ENCODE data around the gene MPP2. TPM values are rescaled to one million over a fixed set of nuclear protein-coding genes. Genes with fewer than 3 reads are reported as not detected.

MPP2 gene
- polyA plus RNA-seq, 1 of the 3 experiments (the other 2 are of a cell fraction), result 8.3 TPM

DNA sequence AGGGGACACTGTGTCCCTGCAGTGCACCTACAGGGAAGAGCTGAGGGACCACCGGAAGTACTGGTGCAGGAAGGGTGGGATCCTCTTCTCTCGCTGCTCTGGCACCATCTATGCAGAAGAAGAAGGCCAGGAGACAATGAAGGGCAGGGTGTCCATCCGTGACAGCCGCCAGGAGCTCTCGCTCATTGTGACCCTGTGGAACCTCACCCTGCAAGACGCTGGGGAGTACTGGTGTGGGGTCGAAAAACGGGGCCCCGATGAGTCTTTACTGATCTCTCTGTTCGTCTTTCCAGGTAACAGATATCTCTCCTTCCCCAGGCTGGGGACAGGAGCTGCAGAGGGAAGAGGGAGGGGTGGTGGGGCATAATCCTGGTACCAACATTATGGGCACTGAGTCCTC is 58.7 kb downstream of the MPP2 start:
- ChIA-PET CTCF (interaction anchor here (0.5 to 1.4 kb wide), 4 partner anchors 9 to 83 kb away, joined by 3 to 5 read pairs (median 3); no protein-coding TSS in a partner anchor), POLR2A (interaction anchor here (0.6 kb wide), 1 partner anchor 150 kb away, joined by 3 read pairs; no protein-coding TSS in a partner anchor)
- WGBS (ENCODE audit: low lambda C conversion rate), result 85% methylated on average over 8 of the region's 10 CpGs
- no peaks in the 10 kb centered on the region for H3K4me1 ChIP-seq (ENCODE audit: control insufficient read depth in 1 of 2, insufficient read depth in 2 of 2, low read depth in 1 of 2, low read length in 1 of 2)
- no peaks in the 10 kb centered on the region for H4K20me1 ChIP-seq (ENCODE audit: insufficient read depth)
- no peaks in the 10 kb centered on the region for H3F3A ChIP-seq (replicated peaks; ENCODE audit: insufficient read depth)
- H3K9me3 ChIP-seq, result no peaks in the 10 kb centered on the region
- no peaks in the 10 kb centered on the region for H3K9me2 ChIP-seq
- H3K9ac ChIP-seq, result no peak overlapping the region
- H3K4me3 ChIP-seq (ENCODE audit: low read depth in 2 of 2, low read length in 1 of 2), result no peak overlapping the region
- H3K27me3 ChIP-seq (ENCODE audit: insufficient read depth), result peaks cover 10% of the 10 kb centered on the region; the same call in 1 of the 2 replicates
- H3K36me3 ChIP-seq (replicated peaks in 1 of 2; ENCODE audit: control insufficient read depth in 1 of 2, insufficient read depth in 2 of 2, low read length in 1 of 2), result no peaks in the 10 kb centered on the region
- TF ChIP-seq GABPA (IDR thresholded peaks at IDR 0.05; ENCODE audit: low read depth), result no peak
- no peak for TF ChIP-seq ZBTB33 (IDR thresholded peaks at IDR 0.05; ENCODE audit: borderline replicate concordance, low read depth)
- no peak for TF ChIP-seq MXI1 (IDR thresholded peaks at IDR 0.05; ENCODE audit: low read depth, low read length)
- no peak for TF ChIP-seq SMC3 (IDR thresholded peaks at IDR 0.05; ENCODE audit: low read depth, low read length)
- TF ChIP-seq USF1 (IDR thresholded peaks at IDR 0.05; ENCODE audit: borderline replicate concordance, low read depth), result no peak
- TF ChIP-seq RAD21 (IDR thresholded peaks at IDR 0.05; ENCODE audit: low read length), result no peak
- TF ChIP-seq MAX (IDR thresholded peaks at IDR 0.05; ENCODE audit: low read depth), result no peak
- TF ChIP-seq, protein P1, sequence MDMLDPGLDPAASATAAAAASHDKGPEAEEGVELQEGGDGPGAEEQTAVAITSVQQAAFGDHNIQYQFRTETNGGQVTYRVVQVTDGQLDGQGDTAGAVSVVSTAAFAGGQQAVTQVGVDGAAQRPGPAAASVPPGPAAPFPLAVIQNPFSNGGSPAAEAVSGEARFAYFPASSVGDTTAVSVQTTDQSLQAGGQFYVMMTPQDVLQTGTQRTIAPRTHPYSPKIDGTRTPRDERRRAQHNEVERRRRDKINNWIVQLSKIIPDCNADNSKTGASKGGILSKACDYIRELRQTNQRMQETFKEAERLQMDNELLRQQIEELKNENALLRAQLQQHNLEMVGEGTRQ (IDR thresholded peaks at IDR 0.05; ENCODE audit: borderline replicate concordance, low read depth, low read length), result no peak
- TF ChIP-seq TAF1 (IDR thresholded peaks at IDR 0.05; ENCODE audit: borderline replicate concordance, low read depth, low read length), result no peak
- no peak for TF ChIP-seq TEAD4 (IDR thresholded peaks at IDR 0.05; ENCODE audit: borderline replicate concordance, insufficient read depth)
- no peak for TF ChIP-seq ELF1 (IDR thresholded peaks at IDR 0.05)
- TF ChIP-seq EZH2phosphoT487 (IDR thresholded peaks at IDR 0.05; ENCODE audit: borderline replicate concordance, low read depth), result no peak
- no peak for TF ChIP-seq RCOR1 (IDR thresholded peaks at IDR 0.05; ENCODE audit: low read length)
- no peak for TF ChIP-seq YY1 (IDR thresholded peaks at IDR 0.05; ENCODE audit: low read depth)
- no peak for TF ChIP-seq FOXJ3 (CRISPR knock-in tag; IDR thresholded peaks at IDR 0.05)
- TF ChIP-seq NRF1 (IDR thresholded peaks at IDR 0.05; ENCODE audit: low read depth, low read length), result no peak
- no peak overlapping the region for H2AFZ ChIP-seq (ENCODE audit: low read depth)
- H3K4me2 ChIP-seq, result no peak overlapping the region
- H3K79me2 ChIP-seq (ENCODE audit: insufficient read depth), result no peaks in the 10 kb centered on the region
- no peak for DNase-seq
- H3K27ac ChIP-seq (ENCODE audit: low read depth in 2 of 2, low read length in 1 of 2), result no peak overlapping the region

Measured in SK-N-SH (cell line).